A549 (cell line): ENCODE results near the gene ELL. TPM values are rescaled to one million over a fixed set of nuclear protein-coding genes. Genes with fewer than 3 reads are reported as not detected.

Source experiments
- ATAC-seq, 2 experiments: fragments of 200-7000 bp in 1 of 2; fragments of >200 bp in 1 of 2; cut with Nextera tagmentation in 1 of 2; cut with Tn5 transposase in 1 of 2; 3 replicates each; pipeline versions ENCODE4 v1.8.0 to v1.9.1; 2018 to 2020; ENCODE audit warnings: mild to moderate bottlenecking in 1 of 2, moderate library complexity in 1 of 2
- CTCF ChIA-PET: fragments of 300-600 bp; sonication (Branson Sonifier 250); formaldehyde crosslinking; extraction: SDS; loops from one replicate; lab custom pipeline; 2021; ENCODE audit warnings: antibody characterized with exemption, inconsistent platforms; lab: Yijun Ruan, JAX
- POLR2A ChIA-PET: fragments of 350-600 bp; formaldehyde crosslinking; extraction: SDS; loops from one replicate; lab custom pipeline; 2021; ENCODE audit warnings: antibody characterized with exemption, inconsistent platforms; lab: Yijun Ruan, JAX
- DNase-seq, 2 experiments: peaks; one replicate each; pipeline versions ENCODE4 v3.0.0 to v3.0.0-alpha.2; 2011 to 2016; ENCODE audit warnings: low read depth in 1 of 2, low spot score in 1 of 2
- FAIRE-seq: peaks from 2 replicates; lab custom pipeline; 2011; peaks lifted over from hg19 to GRCh38; lab: Jason Lieb, UNC
- H3K27ac ChIP-seq, 2 experiments: fragments of >200 bp; sonication (Bioruptor Twin); formaldehyde crosslinking; 3 replicates each; pipeline ENCODE4 v1.5.1; 2016 to 2017
- H3K4me1 ChIP-seq: fragments of >200 bp; sonication (Bioruptor Twin); formaldehyde crosslinking; 3 replicates; pipeline ENCODE4 v1.6.1; 2016
- H3K4me2 ChIP-seq: fragments of >200 bp; sonication (Bioruptor Twin); formaldehyde crosslinking; 3 replicates; pipeline ENCODE4 v1.6.1; 2016
- H3K4me3 ChIP-seq: fragments of >200 bp; sonication (Bioruptor Twin); formaldehyde crosslinking; 3 replicates; pipeline ENCODE4 v1.5.1; 2016
- H3K9me3 ChIP-seq: fragments of >200 bp; sonication (Bioruptor Twin); formaldehyde crosslinking; 3 replicates; pipeline ENCODE4 v1.6.1; 2016
- CHD4 ChIP-seq: fragments of 200-600 bp; sonication (generic); IDR thresholded peaks from 2 replicates; pipeline ENCODE4 v1.6.1; 2016; ENCODE audit warnings: antibody characterized with exemption, mild to moderate bottlenecking, borderline replicate concordance
- EHF ChIP-seq: fragments of 250-450 bp; sonication (Bioruptor Pico); IDR thresholded peaks from 2 replicates; pipeline ENCODE4 v1.5.0; 2020; ENCODE audit warnings: mild to moderate bottlenecking
- ESRRA ChIP-seq: fragments of 150-350 bp; IDR thresholded peaks from 2 replicates; pipeline ENCODE4 v1.6.1; 2014; ENCODE audit warnings: mild to moderate bottlenecking, low read length, borderline replicate concordance
- HEYL ChIP-seq: fragments of 250-450 bp; sonication (Bioruptor Pico); IDR thresholded peaks from 2 replicates; pipeline ENCODE4 v1.8.0; 2021; ENCODE audit warnings: mild to moderate bottlenecking, moderate library complexity
- HOXB13 ChIP-seq: fragments of 250-450 bp; sonication (Bioruptor Pico); IDR thresholded peaks from 2 replicates; pipeline ENCODE4 v1.5.0; 2020; ENCODE audit warnings: low read depth, mild to moderate bottlenecking, moderate library complexity
- HOXB5 ChIP-seq: fragments of 250-450 bp; sonication (Bioruptor Pico); IDR thresholded peaks from 2 replicates; pipeline ENCODE4 v1.5.0; 2020; ENCODE audit warnings: mild to moderate bottlenecking, moderate library complexity
- JUNB ChIP-seq: fragments of >200 bp; sonication (Bioruptor Twin); formaldehyde crosslinking; IDR thresholded peaks from 2 replicates; pipeline ENCODE4 v1.6.1; 2016
- KDM1A ChIP-seq: fragments of 200-600 bp; sonication (generic); IDR thresholded peaks from 2 replicates; pipeline ENCODE4 v1.6.1; 2016; ENCODE audit warnings: low read depth, mild to moderate bottlenecking
- MAFK ChIP-seq: fragments of 450-650 bp; IDR thresholded peaks from 2 replicates; pipeline ENCODE4 v1.6.1; 2014; ENCODE audit not compliant: partially characterized antibody
- NFE2L2 ChIP-seq: fragments of 150-350 bp; conservative IDR thresholded peaks from 2 replicates; pipeline ENCODE4 v1.6.1; 2014; ENCODE audit warnings: low read length
- NR3C1 ChIP-seq: fragments of >200 bp; sonication (Bioruptor Twin); formaldehyde crosslinking; IDR thresholded peaks from 3 replicates; pipeline ENCODE4 v1.6.1; 2017
- POLR2AphosphoS2 ChIP-seq: conservative IDR thresholded peaks from 2 replicates; pipeline ENCODE4 v1.6.1; 2012; ENCODE audit warnings: low read length, improper control_type of control experiment, inconsistent platforms
- RAD21 ChIP-seq, 2 experiments: fragments of >200 bp in 1 of 2; sonication (Bioruptor Twin) in 1 of 2; formaldehyde crosslinking in 1 of 2; IDR thresholded peaks in 1 of 2; conservative IDR thresholded peaks in 1 of 2; 2 replicates in 1 of 2; 3 replicates in 1 of 2; pipeline ENCODE4 v1.6.1; 2012 to 2018; ENCODE audit warnings: inconsistent platforms in 1 of 2
- RARB ChIP-seq: fragments of 250-450 bp; sonication (Bioruptor Pico); IDR thresholded peaks from 2 replicates; pipeline ENCODE4 v1.8.0; 2021; ENCODE audit warnings: mild to moderate bottlenecking, moderate library complexity
- RNF2 ChIP-seq: fragments of 200-600 bp; sonication (generic); IDR thresholded peaks from 2 replicates; pipeline ENCODE4 v1.6.1; 2016; ENCODE audit warnings: low read depth, mild to moderate bottlenecking, antibody characterized with exemption, moderate library complexity, borderline replicate concordance
- ZNF302 ChIP-seq: fragments of 250-450 bp; sonication (Bioruptor Pico); IDR thresholded peaks from 2 replicates; pipeline ENCODE4 v1.9.0; 2021; ENCODE audit warnings: inconsistent platforms, mild to moderate bottlenecking, moderate library complexity
- WGBS: methylation state at CpG from one replicate; pipeline ENCODE4 v1.1.6; 2017; ENCODE audit errors: missing lambda C conversion rate; 5-methylcytosine and 5-hydroxymethylcytosine counted together
- polyA plus RNA-seq, 4 experiments: library from polyadenylated mRNA; depleted of rRNA in 3 of 4; stranded (reverse); fragments of >200 nt; fragmentation: RNase III in 1 of 4; extraction: RNeasy Plus Mini Kit Qiagen cat#74134 plus additional on column Dnase treatment in 1 of 4; gene quantifications; 2 replicates in 3 of 4; 3 replicates in 1 of 4; pipeline ENCODE4 v1.2.3, GENCODE V29; 2011 to 2017
- TF ChIP-seq, protein P1 (sequence below): fragments of >200 bp; sonication (Bioruptor Twin); formaldehyde crosslinking; IDR thresholded peaks from 3 replicates; pipeline ENCODE4 v1.6.1; 2016
- TF ChIP-seq, protein P2 (sequence below): IDR thresholded peaks from 2 replicates; pipeline ENCODE4 v1.6.1; 2012; ENCODE audit warnings: low read depth, borderline replicate concordance
- TF ChIP-seq, protein P3 (sequence below): fragments of 250-450 bp; sonication (Bioruptor Pico); IDR thresholded peaks from 2 replicates; pipeline ENCODE4 v1.5.0; 2020; ENCODE audit warnings: low read depth, mild to moderate bottlenecking, moderate library complexity

Gene ELL
- polyA plus RNA-seq, 2 of the 4 experiments (the other 2 are of a cell fraction) = 1.6 to 3.6 TPM

DNA sequence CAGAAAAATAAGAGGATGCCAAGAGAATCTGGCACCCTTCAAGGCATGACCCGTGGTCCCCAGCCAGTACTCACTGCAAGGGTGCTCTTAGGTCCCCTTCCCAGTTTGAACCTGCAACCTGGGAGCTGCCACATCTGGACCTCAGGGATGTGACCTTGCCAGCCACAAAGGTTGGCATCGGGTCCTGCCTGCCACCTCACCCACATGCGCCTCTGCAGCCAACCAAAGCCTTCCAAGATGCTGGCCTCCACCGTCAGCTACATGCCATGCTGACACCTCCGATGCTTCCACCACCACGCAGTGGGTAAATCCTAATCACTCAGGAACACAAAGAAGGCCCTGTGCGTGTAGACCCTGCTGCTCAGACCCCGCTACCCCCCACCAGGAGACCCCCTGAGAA, 35.1 kb downstream of the ELL start:
- Histone ChIP-seq H3K27ac (peak overlapping the region; percentile 77 to 89), H3K4me2 (peak overlapping the region; percentile 93), H3K4me3 (no peak overlapping the region), H3K4me1 (peaks cover 35% of the 10 kb centered on the region), H3K9me3 (no peaks in the 10 kb centered on the region)
- POLR2A ChIA-PET = interaction anchor here (1.4 kb wide), 1 partner anchor 36 kb away, joined by 3 read pairs; no protein-coding TSS in a partner anchor
- FAIRE-seq (no peak), DNase-seq (no peak), ATAC-seq (no peak)
- TF ChIP-seq CHD4 = no peak
- no peak for TF ChIP-seq JUNB
- no peak for TF ChIP-seq RAD21 (conservative IDR thresholded peaks at IDR 0.05 in 1 of 2, IDR thresholded peaks at IDR 0.05 in 1 of 2)
- TF ChIP-seq, protein P1, sequence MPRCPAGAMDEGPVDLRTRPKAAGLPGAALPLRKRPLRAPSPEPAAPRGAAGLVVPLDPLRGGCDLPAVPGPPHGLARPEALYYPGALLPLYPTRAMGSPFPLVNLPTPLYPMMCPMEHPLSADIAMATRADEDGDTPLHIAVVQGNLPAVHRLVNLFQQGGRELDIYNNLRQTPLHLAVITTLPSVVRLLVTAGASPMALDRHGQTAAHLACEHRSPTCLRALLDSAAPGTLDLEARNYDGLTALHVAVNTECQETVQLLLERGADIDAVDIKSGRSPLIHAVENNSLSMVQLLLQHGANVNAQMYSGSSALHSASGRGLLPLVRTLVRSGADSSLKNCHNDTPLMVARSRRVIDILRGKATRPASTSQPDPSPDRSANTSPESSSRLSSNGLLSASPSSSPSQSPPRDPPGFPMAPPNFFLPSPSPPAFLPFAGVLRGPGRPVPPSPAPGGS = no peak
- TF ChIP-seq, protein P2, sequence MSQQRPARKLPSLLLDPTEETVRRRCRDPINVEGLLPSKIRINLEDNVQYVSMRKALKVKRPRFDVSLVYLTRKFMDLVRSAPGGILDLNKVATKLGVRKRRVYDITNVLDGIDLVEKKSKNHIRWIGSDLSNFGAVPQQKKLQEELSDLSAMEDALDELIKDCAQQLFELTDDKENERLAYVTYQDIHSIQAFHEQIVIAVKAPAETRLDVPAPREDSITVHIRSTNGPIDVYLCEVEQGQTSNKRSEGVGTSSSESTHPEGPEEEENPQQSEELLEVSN = no peak
- no peak for TF ChIP-seq HOXB5 (CRISPR knock-in tag)
- no peak for TF ChIP-seq RNF2
- 73% methylated on average over 7 of the region's 8 CpGs for WGBS
- CTCF ChIA-PET = interaction anchor here (1.1 to 5.5 kb wide), 7 partner anchors 9 to 103 kb away, joined by 4 to 38 read pairs (median 5); partner anchors contain the start of gene REX1BD

DNA sequence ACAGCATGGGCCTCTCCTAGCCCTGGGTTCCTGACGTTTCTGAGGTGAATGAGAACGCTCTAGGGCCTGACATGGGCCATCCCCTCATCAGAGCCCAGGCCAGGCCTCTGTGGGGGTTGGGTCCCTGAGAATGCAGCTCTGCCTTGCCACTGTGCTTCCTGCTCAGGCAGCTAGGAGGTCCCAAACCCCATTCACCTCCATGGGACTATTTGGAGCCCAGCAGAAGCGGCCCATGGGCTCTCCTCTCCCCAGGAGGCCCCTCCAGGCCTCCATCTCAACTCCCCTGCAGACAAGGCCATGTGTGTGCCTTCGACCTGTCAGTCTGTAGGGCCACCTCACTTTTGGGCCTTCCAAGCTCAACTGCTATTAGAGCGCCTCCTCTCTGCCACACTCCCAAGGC, 36.9 kb downstream of the ELL start:
- H3K27ac ChIP-seq = peak overlapping the region in 1 of 2 experiments; percentile 64; a peak in 2 of 6 replicates
- peaks cover 37% of the 10 kb centered on the region for H3K4me1 ChIP-seq
- DNase-seq = no peak
- ChIA-PET CTCF (interaction anchor here (0.9 to 5.5 kb wide), 4 partner anchors 8 to 35 kb away, joined by 3 to 38 read pairs (median 4); no protein-coding TSS in a partner anchor), POLR2A (no interaction called here)
- no peak overlapping the region for H3K4me2 ChIP-seq
- ATAC-seq = no peak
- FAIRE-seq = no peak
- H3K4me3 ChIP-seq = no peak overlapping the region
- no peak for TF ChIP-seq RAD21 (conservative IDR thresholded peaks at IDR 0.05 in 1 of 2, IDR thresholded peaks at IDR 0.05 in 1 of 2)
- no peak for TF ChIP-seq CHD4
- no peak for TF ChIP-seq RARB
- TF ChIP-seq HOXB5 (CRISPR knock-in tag) = no peak
- TF ChIP-seq NFE2L2 = no peak
- no peak for TF ChIP-seq ZNF302 (CRISPR knock-in tag)
- WGBS = 95% methylated on average over 4 of the region's 5 CpGs
- no peaks in the 10 kb centered on the region for H3K9me3 ChIP-seq

DNA sequence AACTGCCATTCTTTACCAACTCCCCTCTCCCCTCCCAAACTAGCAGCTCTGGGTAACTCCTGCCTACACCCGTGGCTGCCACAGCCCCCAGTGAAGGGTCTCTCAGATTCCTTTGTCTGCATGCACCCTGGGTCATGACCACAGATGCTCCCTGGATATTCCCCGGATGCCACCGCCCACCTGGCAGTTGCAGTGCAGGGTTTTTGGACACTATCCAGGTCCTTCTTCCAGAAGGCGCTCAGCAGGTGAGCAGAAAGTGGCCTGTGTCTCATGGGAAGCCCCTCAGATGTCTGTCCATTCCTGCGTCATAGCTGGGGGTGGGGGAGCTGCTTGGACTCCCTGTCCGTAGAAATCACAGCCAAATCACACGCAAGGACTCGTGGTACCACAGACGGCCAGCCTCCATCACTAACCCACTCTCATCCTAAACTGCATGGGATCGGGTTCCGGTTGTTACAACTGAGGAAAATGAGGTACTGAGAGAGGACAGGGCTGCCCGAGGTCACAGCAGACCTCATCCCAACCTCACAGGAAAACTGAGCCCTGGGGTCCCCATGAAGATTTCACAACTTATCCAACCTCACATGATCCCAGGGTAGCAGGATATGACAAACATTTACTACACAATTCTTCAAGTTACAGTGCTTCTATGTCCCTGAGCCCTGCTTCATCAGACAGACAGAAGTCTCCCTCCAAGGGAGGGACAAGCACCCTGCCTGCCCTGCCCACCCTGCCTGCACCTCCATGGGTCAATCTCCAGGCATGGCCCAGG, 38.6 kb downstream of the ELL start:
- ChIA-PET POLR2A (no interaction called here), CTCF (interaction anchor here (1.2 to 3.0 kb wide), 2 partner anchors 14 to 39 kb away, joined by 3 to 15 read pairs; partner anchors contain the start of gene ELL)
- no peak overlapping the region for H3K4me3 ChIP-seq
- ATAC-seq (no peak), FAIRE-seq (no peak), DNase-seq (no peak)
- no peak overlapping the region for H3K4me2 ChIP-seq
- H3K4me1 ChIP-seq = peaks cover 52% of the 10 kb centered on the region
- no peaks in the 10 kb centered on the region for H3K9me3 ChIP-seq
- WGBS = 79% methylated on average over 12 of the region's 12 CpGs
- no peak for TF ChIP-seq RARB
- no peak for TF ChIP-seq HOXB13
- no peak for TF ChIP-seq KDM1A
- TF ChIP-seq EHF (CRISPR knock-in tag) = no peak
- no peak for TF ChIP-seq NFE2L2
- no peak for TF ChIP-seq HEYL (CRISPR knock-in tag)
- TF ChIP-seq, protein P3, sequence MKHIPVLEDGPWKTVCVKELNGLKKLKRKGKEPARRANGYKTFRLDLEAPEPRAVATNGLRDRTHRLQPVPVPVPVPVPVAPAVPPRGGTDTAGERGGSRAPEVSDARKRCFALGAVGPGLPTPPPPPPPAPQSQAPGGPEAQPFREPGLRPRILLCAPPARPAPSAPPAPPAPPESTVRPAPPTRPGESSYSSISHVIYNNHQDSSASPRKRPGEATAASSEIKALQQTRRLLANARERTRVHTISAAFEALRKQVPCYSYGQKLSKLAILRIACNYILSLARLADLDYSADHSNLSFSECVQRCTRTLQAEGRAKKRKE (CRISPR knock-in tag) = no peak
- TF ChIP-seq POLR2AphosphoS2 = no peak
- no peak for TF ChIP-seq NR3C1
- TF ChIP-seq ESRRA = no peak
- no peak for TF ChIP-seq MAFK
- 0 out of 6 replicates have a peak overlapping the region, but pooled peaks of 1 of the 2 experiments have one; percentile 1 for H3K27ac ChIP-seq
